Measurements from ENCODE around the gene KLHL29. TPM values are rescaled to one million over a fixed set of nuclear protein-coding genes. Genes with fewer than 3 reads are reported as not detected.

The KLHL29 gene
- total and polyA plus RNA-seq, 2 donors (not counting 1 experiment from before 2014, with no cell fraction given), result 1.3 to 3.4 TPM

- H3K27ac ChIP-seq (ENCODE audit: low read length in 2 of 2), result no peak overlapping the region
- ChIA-PET CTCF (no interaction called here), POLR2A (no interaction called here)
- H3K36me3 ChIP-seq (replicated peaks in 1 of 2; ENCODE audit: control extremely low read depth in 1 of 2, control insufficient read depth in 1 of 2, extremely low read depth in 1 of 2, insufficient read depth in 2 of 2, low read length in 1 of 2), result no peaks in the 10 kb centered on the region
- H3K9ac ChIP-seq (ENCODE audit: low read length), result no peak overlapping the region
- Mint-ChIP-seq H3K4me1 (no peaks in the 10 kb centered on the region), H3K27me3 (no peaks in the 10 kb centered on the region), H3K9me3 (ENCODE audit: insufficient read depth) (no peaks in the 10 kb centered on the region), H3K27ac (no peak overlapping the region), H3K4me3 (no peak overlapping the region)
- no peaks in the 10 kb centered on the region for H3K4me1 ChIP-seq (ENCODE audit: control insufficient read depth in 2 of 2, insufficient read depth in 2 of 2, low read length in 2 of 2)
- intact Hi-C loops (cut with micrococcal nuclease), result no loop called here
- no peak for ATAC-seq (ENCODE audit: low read depth)
- no peak for DNase-seq
- no peaks in the 10 kb centered on the region for H3K9me3 ChIP-seq (ENCODE audit: control extremely low read depth in 1 of 3, control insufficient read depth in 2 of 3, insufficient read depth in 1 of 3, low read length in 2 of 3)
- no peak overlapping the region for H3K4me2 ChIP-seq (replicated peaks; ENCODE audit: low read depth, low read length, poor library complexity, severe bottlenecking)
- TF ChIP-seq CTCF (IDR thresholded peaks at IDR 0.05) (no peak), EZH2 (IDR thresholded peaks at IDR 0.05; ENCODE audit: borderline replicate concordance, insufficient read depth, low read depth, low read length, poor library complexity, severe bottlenecking) (no peak)
- peaks cover 0 to 2% (median 0%) of the 10 kb centered on the region in 4 experiments for H3K27me3 ChIP-seq (replicated peaks in 1 of 4; ENCODE audit: control extremely low read depth in 1 of 4, control insufficient read depth in 3 of 4, insufficient read depth in 4 of 4, low read length in 3 of 4)
- WGBS (ENCODE audit: insufficient coverage), result 95% methylated on average over 9 of the region's 13 CpGs
- no peak overlapping the region for H3K4me3 ChIP-seq (ENCODE audit: control extremely low read depth in 1 of 5, extremely low read depth in 1 of 5, insufficient read depth in 1 of 5, low read depth in 2 of 5, low read length in 4 of 5)
- no peak overlapping the region for H2AFZ ChIP-seq (ENCODE audit: insufficient read depth, low read depth, low read length, poor library complexity, severe bottlenecking)
- H3K79me2 ChIP-seq (ENCODE audit: control insufficient read depth, insufficient read depth, low read length), result no peaks in the 10 kb centered on the region
- H4K20me1 ChIP-seq (ENCODE audit: control insufficient read depth, insufficient read depth, low read length, poor library complexity, severe bottlenecking), result no peaks in the 10 kb centered on the region
Observed at GRCh38 chr2:23587341-23587880, 202.4 kb downstream of the KLHL29 start.

GRCh38 chr2:23588106-23588505, 203.1 kb downstream of the KLHL29 start:
- Mint-ChIP-seq H3K27me3 (no peaks in the 10 kb centered on the region), H3K4me1 (no peaks in the 10 kb centered on the region), H3K9me3 (ENCODE audit: insufficient read depth) (no peaks in the 10 kb centered on the region), H3K27ac (no peak overlapping the region), H3K4me3 (no peak overlapping the region)
- Histone ChIP-seq H3K79me2 (ENCODE audit: control insufficient read depth, insufficient read depth, low read length) (no peaks in the 10 kb centered on the region), H3K9ac (ENCODE audit: low read length) (no peak overlapping the region), H3K36me3 (replicated peaks in 1 of 2; ENCODE audit: control extremely low read depth in 1 of 2, control insufficient read depth in 1 of 2, extremely low read depth in 1 of 2, insufficient read depth in 2 of 2, low read length in 1 of 2) (no peaks in the 10 kb centered on the region), H3K4me2 (replicated peaks; ENCODE audit: low read depth, low read length, poor library complexity, severe bottlenecking) (no peak overlapping the region), H4K20me1 (ENCODE audit: control insufficient read depth, insufficient read depth, low read length, poor library complexity, severe bottlenecking) (no peaks in the 10 kb centered on the region), H3K4me1 (ENCODE audit: control insufficient read depth in 2 of 2, insufficient read depth in 2 of 2, low read length in 2 of 2) (no peaks in the 10 kb centered on the region), H2AFZ (ENCODE audit: insufficient read depth, low read depth, low read length, poor library complexity, severe bottlenecking) (no peak overlapping the region), H3K4me3 (ENCODE audit: control extremely low read depth in 1 of 5, extremely low read depth in 1 of 5, insufficient read depth in 1 of 5, low read depth in 2 of 5, low read length in 4 of 5) (no peak overlapping the region), H3K27me3 (replicated peaks in 1 of 4; ENCODE audit: control extremely low read depth in 1 of 4, control insufficient read depth in 3 of 4, insufficient read depth in 4 of 4, low read length in 3 of 4) (peaks cover 0 to 2% (median 0%) of the 10 kb centered on the region in 4 experiments), H3K27ac (ENCODE audit: low read length in 2 of 2) (no peak overlapping the region), H3K9me3 (ENCODE audit: control extremely low read depth in 1 of 3, control insufficient read depth in 2 of 3, insufficient read depth in 1 of 3, low read length in 2 of 3) (no peaks in the 10 kb centered on the region)
- CTCF ChIA-PET, result no interaction called here
- POLR2A ChIA-PET, result no interaction called here
- DNase-seq (no peak), ATAC-seq (ENCODE audit: low read depth) (no peak)
- 86% methylated on average over 4 of the region's 4 CpGs for WGBS (ENCODE audit: insufficient coverage)
- intact Hi-C loops (cut with micrococcal nuclease), result no loop called here
- no peak for TF ChIP-seq CTCF (IDR thresholded peaks at IDR 0.05)
- TF ChIP-seq EZH2 (IDR thresholded peaks at IDR 0.05; ENCODE audit: borderline replicate concordance, insufficient read depth, low read depth, low read length, poor library complexity, severe bottlenecking), result no peak

Data from B cell (primary cell).